ENCODE data around the gene ZNF467.

GRCh38 chr7:149731207-149731955 lies 42.0 kb downstream of the ZNF467 start:
- TF ChIP-seq SNAI2 (CRISPR knock-in tag; IDR thresholded peaks at IDR 0.05) (no peak), OSR1 (CRISPR knock-in tag; IDR thresholded peaks at IDR 0.05) (no peak), ZNF8 (CRISPR knock-in tag; IDR thresholded peaks at IDR 0.05) (no peak), ZNF565 (CRISPR knock-in tag; conservative IDR thresholded peaks at IDR 0.05; ENCODE audit: low read depth) (no peak), PATZ1 (CRISPR knock-in tag; IDR thresholded peaks at IDR 0.05; ENCODE audit: borderline replicate concordance) (no peak), ZFP3 (CRISPR knock-in tag; IDR thresholded peaks at IDR 0.05) (no peak), POU6F1 (CRISPR knock-in tag; IDR thresholded peaks at IDR 0.05; ENCODE audit: borderline replicate concordance, low read depth) (no peak)

All from SK-N-SH treated with all-trans-retinoic acid at 6 μM for 48 hours (cell line).